Trophoblast cell (in vitro differentiated cells and primary cell): Measurements from ENCODE around the gene DEDD2.

ENCODE experiments used
- DNase-seq, 2 donors: peaks; one replicate each; pipeline ENCODE4 v3.0.0-alpha.2; 2016
- H2AFZ ChIP-seq: 2 replicates; pipeline ENCODE4 v1.6.1; 2013; ENCODE audit warnings: low read length, moderate library complexity, mild to moderate bottlenecking; ENCODE audit not compliant: insufficient read depth, poor library complexity
- H2AK5ac ChIP-seq: 2 replicates; pipeline ENCODE4 v1.6.1; 2013; ENCODE audit warnings: mild to moderate bottlenecking, low read length
- H2BK120ac ChIP-seq: 2 replicates; pipeline ENCODE4 v1.6.1; 2013; ENCODE audit warnings: low read length, mild to moderate bottlenecking, moderate library complexity; ENCODE audit not compliant: insufficient read depth, poor library complexity
- H2BK12ac ChIP-seq: 2 replicates; pipeline ENCODE4 v1.6.1; 2013; ENCODE audit warnings: mild to moderate bottlenecking, low read length, moderate library complexity
- H2BK5ac ChIP-seq: 2 replicates; pipeline ENCODE4 v1.6.1; 2013; ENCODE audit warnings: low read length, low read depth, moderate library complexity, mild to moderate bottlenecking; ENCODE audit not compliant: poor library complexity
- H3K14ac ChIP-seq: 2 replicates; pipeline ENCODE4 v1.6.1; 2013; ENCODE audit warnings: mild to moderate bottlenecking, low read length
- H3K18ac ChIP-seq: 2 replicates; pipeline ENCODE4 v1.6.1; 2013; ENCODE audit warnings: mild to moderate bottlenecking, low read length
- H3K23ac ChIP-seq: 2 replicates; pipeline ENCODE4 v1.6.1; 2013; ENCODE audit warnings: low read length
- H3K27ac ChIP-seq: 2 replicates; pipeline ENCODE4 v1.5.1; 2013; ENCODE audit warnings: low read depth, mild to moderate bottlenecking, inconsistent platforms, low read length, moderate library complexity
- H3K27me3 ChIP-seq: 2 replicates; pipeline ENCODE4 v1.6.1; 2013; ENCODE audit warnings: inconsistent platforms, mild to moderate bottlenecking, low read length, moderate library complexity; ENCODE audit not compliant: insufficient read depth
- H3K36me3 ChIP-seq, 2 experiments: 1 replicate in 1 of 2; 2 replicates in 1 of 2; pipeline ENCODE4 v1.6.1; 2013; ENCODE audit warnings: low read length in 2 of 2, mild to moderate bottlenecking in 2 of 2, moderate library complexity in 1 of 2; ENCODE audit not compliant: insufficient read depth in 2 of 2, control insufficient read depth in 1 of 2
- H3K4ac ChIP-seq: 2 replicates; pipeline ENCODE4 v1.6.1; 2013; ENCODE audit warnings: low read depth, mild to moderate bottlenecking, low read length, moderate library complexity
- H3K4me1 ChIP-seq, 2 experiments: 1 replicate in 1 of 2; 2 replicates in 1 of 2; pipeline ENCODE4 v1.6.1; 2013; ENCODE audit warnings: low read length in 2 of 2, mild to moderate bottlenecking in 2 of 2, moderate library complexity in 1 of 2; ENCODE audit not compliant: insufficient read depth in 2 of 2, control insufficient read depth in 1 of 2
- H3K4me2 ChIP-seq: 2 replicates; pipeline ENCODE4 v1.6.1; 2013; ENCODE audit warnings: inconsistent platforms, mild to moderate bottlenecking, low read length, moderate library complexity
- H3K4me3 ChIP-seq: 2 replicates; pipeline ENCODE4 v1.5.1; 2013; ENCODE audit warnings: mild to moderate bottlenecking, low read depth, low read length, inconsistent platforms
- H3K79me1 ChIP-seq: one replicate; pipeline ENCODE4 v1.6.1; 2013; ENCODE audit warnings: low read length
- H3K79me2 ChIP-seq: 2 replicates; pipeline ENCODE4 v1.6.1; 2013; ENCODE audit warnings: low read length, mild to moderate bottlenecking; ENCODE audit not compliant: control insufficient read depth, insufficient read depth, poor library complexity
- H3K9ac ChIP-seq: 2 replicates; pipeline ENCODE4 v1.6.1; 2013; ENCODE audit warnings: mild to moderate bottlenecking, low read length
- H3K9me3 ChIP-seq: 2 replicates; pipeline ENCODE4 v1.6.1; 2013; ENCODE audit warnings: low read depth, mild to moderate bottlenecking, control low read depth, inconsistent platforms, low read length; ENCODE audit not compliant: insufficient read depth
- H4K12ac ChIP-seq: 2 replicates; pipeline ENCODE4 v1.6.1; 2013; ENCODE audit warnings: low read depth, mild to moderate bottlenecking, low read length, moderate library complexity
- H4K8ac ChIP-seq: 2 replicates; pipeline ENCODE4 v1.6.1; 2013; ENCODE audit warnings: low read depth, mild to moderate bottlenecking, low read length, moderate library complexity
- H4K91ac ChIP-seq: one replicate; pipeline ENCODE4 v1.6.1; 2013; ENCODE audit warnings: low read depth, mild to moderate bottlenecking, low read length, moderate library complexity
- WGBS: extraction: QIAGEN DNeasy Blood & Tissue Kit; methylation state at CpG from one replicate; pipeline ENCODE4 v1.1.7; 2013; ENCODE audit warnings: missing lambda C conversion rate; ENCODE audit not compliant: insufficient read length, insufficient coverage; ENCODE audit errors: extremely low coverage; 5-methylcytosine and 5-hydroxymethylcytosine counted together

Gene DEDD2

GRCh38 chr19:42176649-42176989 lies 40.9 kb downstream of the DEDD2 start:
- H3K9ac ChIP-seq = no peak overlapping the region
- no CpG with 5 or more reads among the region's 31 CpGs for WGBS
- H3K4me2 ChIP-seq = peak overlapping the region; percentile 56
- no peak overlapping the region for H2BK5ac ChIP-seq
- H3K23ac ChIP-seq = no peak overlapping the region
- H3K4ac ChIP-seq = no peak overlapping the region
- no peak overlapping the region for H2AK5ac ChIP-seq
- no peak overlapping the region for H3K14ac ChIP-seq
- H2BK120ac ChIP-seq = no peak overlapping the region
- no peak for DNase-seq
- H3K27me3 ChIP-seq = peaks cover 44% of the 10 kb centered on the region
- no peak overlapping the region for H2AFZ ChIP-seq
- H3K4me3 ChIP-seq = no peak overlapping the region
- no peaks in the 10 kb centered on the region for H3K4me1 ChIP-seq
- no peak overlapping the region for H2BK12ac ChIP-seq
- H3K9me3 ChIP-seq = peaks cover 2% of the 10 kb centered on the region
- H3K18ac ChIP-seq = no peak overlapping the region
- no peaks in the 10 kb centered on the region for H3K79me1 ChIP-seq
- no peak overlapping the region for H4K91ac ChIP-seq
- H4K12ac ChIP-seq = no peak overlapping the region
- no peak overlapping the region for H4K8ac ChIP-seq
- H3K79me2 ChIP-seq = no peaks in the 10 kb centered on the region
- no peaks in the 10 kb centered on the region for H3K36me3 ChIP-seq
- no peak overlapping the region for H3K27ac ChIP-seq

- Histone ChIP-seq H4K8ac (no peak overlapping the region), H3K27me3 (peaks cover 44% of the 10 kb centered on the region), H3K27ac (no peak overlapping the region), H3K23ac (no peak overlapping the region), H2AFZ (no peak overlapping the region), H3K79me2 (no peaks in the 10 kb centered on the region), H3K4me2 (peak overlapping the region; percentile 56), H3K9ac (no peak overlapping the region), H2BK120ac (no peak overlapping the region), H3K79me1 (no peaks in the 10 kb centered on the region), H3K18ac (no peak overlapping the region), H4K12ac (no peak overlapping the region), H3K4ac (no peak overlapping the region), H3K14ac (no peak overlapping the region), H4K91ac (no peak overlapping the region), H3K36me3 (no peaks in the 10 kb centered on the region), H3K9me3 (peaks cover 2% of the 10 kb centered on the region), H2AK5ac (no peak overlapping the region), H2BK5ac (no peak overlapping the region), H3K4me1 (no peaks in the 10 kb centered on the region), H2BK12ac (no peak overlapping the region), H3K4me3 (no peak overlapping the region)
- no CpG with 5 or more reads among the region's 34 CpGs for WGBS
- no peak for DNase-seq
Measured at GRCh38 chr19:42175952-42176648, 41.4 kb downstream of the DEDD2 start.

DNA sequence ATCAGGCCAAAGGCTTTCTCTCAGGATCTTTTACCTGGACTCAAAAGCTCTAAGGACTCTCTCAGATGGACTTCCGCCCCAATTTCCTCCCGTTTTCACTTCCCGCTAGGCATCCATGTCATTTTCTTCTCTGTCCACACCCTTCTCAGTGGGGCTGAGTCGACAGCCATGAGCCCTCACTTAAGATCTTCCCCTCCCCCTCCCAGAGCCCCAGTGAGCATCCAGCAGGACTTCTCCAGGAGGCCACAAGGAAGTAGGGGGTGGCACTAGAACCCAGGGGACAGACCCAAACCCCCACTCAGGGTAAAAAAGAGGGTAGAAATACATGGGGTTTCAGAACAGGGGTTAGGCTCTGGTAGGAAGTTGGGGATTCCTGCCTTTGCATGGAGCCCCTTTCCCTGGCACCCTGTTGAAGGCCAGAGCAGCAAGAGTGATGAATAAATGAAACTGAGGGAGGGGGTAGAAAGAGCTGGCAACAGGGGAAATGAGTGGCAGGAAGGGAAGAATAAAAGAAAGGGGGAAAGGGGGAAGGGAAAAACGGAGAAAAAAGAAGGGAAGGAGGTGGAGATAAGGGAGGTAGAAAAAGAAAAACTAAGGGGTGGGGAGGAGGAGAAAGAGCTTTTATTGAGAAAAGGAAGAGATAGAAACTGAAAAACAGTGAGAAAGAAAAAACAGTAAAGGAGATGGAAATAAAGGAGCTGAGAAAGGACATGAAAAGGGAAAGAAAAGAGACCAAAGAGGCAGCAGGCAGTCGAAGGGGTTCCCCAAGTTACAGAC lies 42.3 kb downstream of the DEDD2 start:
- peaks cover 44% of the 10 kb centered on the region for H3K27me3 ChIP-seq
- peaks cover 2% of the 10 kb centered on the region for H3K9me3 ChIP-seq
- no peak overlapping the region for H3K4me2 ChIP-seq
- H3K79me1 ChIP-seq = no peaks in the 10 kb centered on the region
- no peak overlapping the region for H3K14ac ChIP-seq
- H3K18ac ChIP-seq = no peak overlapping the region
- no peak overlapping the region for H4K12ac ChIP-seq
- H2BK5ac ChIP-seq = no peak overlapping the region
- H3K9ac ChIP-seq = no peak overlapping the region
- no peak for DNase-seq
- H2BK120ac ChIP-seq = no peak overlapping the region
- WGBS = 80% methylated on average over 1 of the region's 6 CpGs
- no peak overlapping the region for H3K23ac ChIP-seq
- H2AFZ ChIP-seq = no peak overlapping the region
- H3K4ac ChIP-seq = no peak overlapping the region
- no peaks in the 10 kb centered on the region for H3K79me2 ChIP-seq
- H4K91ac ChIP-seq = no peak overlapping the region
- H3K4me1 ChIP-seq = no peaks in the 10 kb centered on the region
- no peak overlapping the region for H4K8ac ChIP-seq
- no peak overlapping the region for H3K4me3 ChIP-seq
- H2AK5ac ChIP-seq = no peak overlapping the region
- no peaks in the 10 kb centered on the region for H3K36me3 ChIP-seq
- H3K27ac ChIP-seq = no peak overlapping the region
- H2BK12ac ChIP-seq = no peak overlapping the region

GRCh38 chr19:42174188-42174587 lies 43.3 kb downstream of the DEDD2 start:
- H2AK5ac ChIP-seq = no peak overlapping the region
- H2BK120ac ChIP-seq = no peak overlapping the region
- no peak overlapping the region for H4K12ac ChIP-seq
- H3K4me1 ChIP-seq = no peaks in the 10 kb centered on the region
- no peak overlapping the region for H4K91ac ChIP-seq
- no peak overlapping the region for H3K14ac ChIP-seq
- no peak overlapping the region for H3K18ac ChIP-seq
- no peak overlapping the region for H2BK12ac ChIP-seq
- H2AFZ ChIP-seq = no peak overlapping the region
- H3K23ac ChIP-seq = no peak overlapping the region
- WGBS = no CpG with 5 or more reads among the region's 11 CpGs
- H3K79me1 ChIP-seq = no peaks in the 10 kb centered on the region
- no peak overlapping the region for H3K4me3 ChIP-seq
- DNase-seq = no peak
- no peak overlapping the region for H3K27ac ChIP-seq
- H3K79me2 ChIP-seq = no peaks in the 10 kb centered on the region
- no peak overlapping the region for H2BK5ac ChIP-seq
- H3K9me3 ChIP-seq = peaks cover 2% of the 10 kb centered on the region
- no peak overlapping the region for H4K8ac ChIP-seq
- H3K27me3 ChIP-seq = peaks cover 40% of the 10 kb centered on the region
- H3K9ac ChIP-seq = no peak overlapping the region
- no peaks in the 10 kb centered on the region for H3K36me3 ChIP-seq
- H3K4me2 ChIP-seq = no peak overlapping the region
- H3K4ac ChIP-seq = no peak overlapping the region
